ENCODE data around the gene TRIO. TPM values are rescaled to one million over a fixed set of nuclear protein-coding genes. Genes with fewer than 3 reads are reported as not detected.

Gene TRIO
- total RNA-seq, 1 experiment from 2014 or later: 150 TPM

DNA sequence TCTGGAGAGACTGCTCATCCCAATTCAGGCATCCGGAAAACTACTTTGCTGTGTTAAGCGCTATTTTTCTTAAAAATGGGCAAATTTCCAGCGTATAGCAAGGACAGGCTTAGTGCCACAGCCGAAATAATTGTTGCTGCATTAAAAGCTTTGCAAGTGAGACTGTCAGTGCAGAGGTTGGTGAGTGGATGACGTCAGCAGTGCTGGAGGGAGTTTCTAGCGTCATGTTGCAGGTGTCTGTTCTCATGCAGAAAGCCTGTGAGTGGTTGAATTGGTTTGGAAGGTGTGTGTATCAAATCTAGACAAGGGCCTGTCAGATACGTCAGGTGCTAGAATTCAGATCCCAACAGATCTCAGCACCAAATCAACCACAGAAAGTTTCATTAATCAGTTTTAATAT lies 204.4 kb downstream of the TRIO start:
- no peak for DNase-seq (ENCODE audit: low read depth, low spot score)
- in situ Hi-C loops (cut with HindIII; ENCODE audit: low pct_unique_long_range_greater_than_20kb, low sequenced_read_pairs): no loop called here

DNA sequence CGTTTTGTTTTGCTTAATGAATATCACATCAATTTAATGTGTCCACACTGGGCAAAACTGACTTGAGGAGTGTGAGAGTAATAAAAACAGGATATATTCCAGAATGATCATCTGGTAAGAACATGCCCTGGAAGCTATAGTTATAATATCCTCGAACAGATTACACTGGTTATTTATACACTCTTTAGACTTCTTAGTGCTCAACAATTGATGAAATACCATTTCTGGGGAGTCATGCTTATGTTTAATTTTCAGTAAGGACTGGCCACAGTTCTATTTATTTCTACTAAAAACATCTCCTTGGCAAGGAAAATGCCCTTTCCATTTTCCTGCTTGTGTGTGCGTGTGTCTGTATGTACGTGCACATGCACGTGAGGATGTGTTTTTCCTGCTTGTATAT lies 205.0 kb downstream of the TRIO start:
- DNase-seq (ENCODE audit: low read depth, low spot score): no peak
- in situ Hi-C loops (cut with HindIII; ENCODE audit: low pct_unique_long_range_greater_than_20kb, low sequenced_read_pairs): no loop called here

DNA sequence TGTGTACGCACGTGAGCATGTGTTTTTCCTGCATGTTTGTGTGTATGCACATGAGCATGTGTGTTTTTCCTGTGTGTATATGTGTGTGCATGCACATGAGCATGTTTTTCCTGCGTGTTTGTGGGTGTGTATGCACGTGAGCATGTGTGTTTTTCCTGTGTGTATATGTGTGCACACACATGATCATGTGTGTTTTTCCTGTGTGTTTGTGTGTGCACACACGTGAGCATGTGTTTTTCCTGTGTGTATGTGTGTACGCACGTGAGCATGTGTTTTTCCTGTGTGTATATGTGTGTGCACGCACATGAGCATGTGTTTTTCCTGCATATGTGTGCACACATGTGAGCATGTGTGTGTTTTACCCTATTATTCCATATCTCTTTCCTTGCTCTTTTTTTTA lies 205.9 kb downstream of the TRIO start:
- in situ Hi-C loops (cut with HindIII; ENCODE audit: low pct_unique_long_range_greater_than_20kb, low sequenced_read_pairs): no loop called here
- DNase-seq (ENCODE audit: low read depth, low spot score): no peak

DNA sequence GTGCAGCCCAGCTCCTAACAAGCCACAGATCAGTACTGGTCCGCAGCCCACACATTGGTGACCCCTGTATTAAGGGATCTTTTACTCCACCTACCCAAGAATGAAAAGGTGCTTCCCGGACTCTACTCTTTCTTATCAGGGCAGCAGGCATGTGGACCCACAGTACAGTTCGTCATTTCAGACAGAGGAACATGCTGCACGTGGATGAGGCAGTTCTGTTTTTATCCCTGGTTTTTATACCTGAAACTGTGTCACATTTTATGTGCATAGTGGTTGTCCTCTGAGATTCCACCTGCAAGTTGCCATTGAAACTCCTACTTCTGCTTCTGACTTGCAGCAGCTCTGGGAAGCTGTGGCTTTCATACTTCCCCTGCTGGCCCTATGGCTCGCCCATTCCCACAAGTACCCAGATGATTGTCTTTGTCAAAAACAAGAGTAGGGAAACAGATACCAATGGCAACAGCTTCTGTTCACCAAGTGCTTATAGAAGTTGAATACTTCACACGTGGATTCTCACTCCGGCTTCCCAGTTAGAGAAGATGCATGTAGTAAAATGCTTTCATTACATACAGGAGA lies 208.0 kb downstream of the TRIO start:
- in situ Hi-C loops (cut with HindIII; ENCODE audit: low pct_unique_long_range_greater_than_20kb, low sequenced_read_pairs): loop anchor here (25.0 kb wide), 1 partner anchor 286 kb away; no protein-coding TSS in a partner anchor
- no peak for DNase-seq (ENCODE audit: low read depth, low spot score)

DNA sequence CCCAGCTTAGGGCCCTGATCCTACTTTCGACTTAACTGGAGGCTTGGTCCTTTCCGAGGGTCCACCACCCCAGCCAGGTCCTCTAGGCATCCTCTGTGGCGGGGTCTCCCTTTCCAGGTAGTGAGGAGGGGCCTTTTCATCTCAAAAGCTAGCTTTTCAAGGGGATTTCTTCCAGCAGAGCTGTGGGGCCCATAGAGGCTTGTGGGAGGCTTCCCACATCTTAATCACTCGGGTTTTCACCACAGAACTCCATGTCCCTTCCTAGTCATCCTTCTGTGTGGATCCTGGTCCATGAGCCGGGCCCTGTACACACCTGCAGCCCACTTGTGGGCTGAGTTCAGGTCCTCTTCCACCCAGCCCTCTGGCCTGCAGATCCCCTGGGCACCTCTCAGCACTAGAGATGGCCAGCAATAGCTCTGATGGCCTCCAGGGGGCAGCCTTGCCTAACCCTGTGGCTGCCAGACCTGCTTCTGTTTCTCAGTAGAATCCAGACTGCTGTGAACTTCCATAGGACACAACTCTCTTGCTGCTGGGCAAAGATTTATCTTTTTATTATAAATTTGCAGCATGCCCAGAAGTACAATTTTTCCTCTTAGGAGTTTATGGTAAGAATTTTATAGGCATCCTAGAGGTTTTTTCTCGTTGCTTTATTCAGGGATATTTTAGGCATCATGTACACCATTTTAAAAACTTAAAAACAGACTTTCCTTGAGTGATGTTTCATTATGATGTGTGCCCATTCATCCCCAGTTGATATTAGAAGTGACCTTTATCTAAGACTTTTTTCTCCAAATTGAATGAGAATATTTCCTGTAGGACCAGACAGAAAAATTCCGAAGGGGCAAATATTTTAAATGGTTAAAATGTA lies 208.9 kb downstream of the TRIO start:
- in situ Hi-C loops (cut with HindIII; ENCODE audit: low pct_unique_long_range_greater_than_20kb, low sequenced_read_pairs): loop anchor here (25.0 kb wide), 1 partner anchor 285 kb away; no protein-coding TSS in a partner anchor
- peak; percentile 86 for DNase-seq (ENCODE audit: low read depth, low spot score)

DNA sequence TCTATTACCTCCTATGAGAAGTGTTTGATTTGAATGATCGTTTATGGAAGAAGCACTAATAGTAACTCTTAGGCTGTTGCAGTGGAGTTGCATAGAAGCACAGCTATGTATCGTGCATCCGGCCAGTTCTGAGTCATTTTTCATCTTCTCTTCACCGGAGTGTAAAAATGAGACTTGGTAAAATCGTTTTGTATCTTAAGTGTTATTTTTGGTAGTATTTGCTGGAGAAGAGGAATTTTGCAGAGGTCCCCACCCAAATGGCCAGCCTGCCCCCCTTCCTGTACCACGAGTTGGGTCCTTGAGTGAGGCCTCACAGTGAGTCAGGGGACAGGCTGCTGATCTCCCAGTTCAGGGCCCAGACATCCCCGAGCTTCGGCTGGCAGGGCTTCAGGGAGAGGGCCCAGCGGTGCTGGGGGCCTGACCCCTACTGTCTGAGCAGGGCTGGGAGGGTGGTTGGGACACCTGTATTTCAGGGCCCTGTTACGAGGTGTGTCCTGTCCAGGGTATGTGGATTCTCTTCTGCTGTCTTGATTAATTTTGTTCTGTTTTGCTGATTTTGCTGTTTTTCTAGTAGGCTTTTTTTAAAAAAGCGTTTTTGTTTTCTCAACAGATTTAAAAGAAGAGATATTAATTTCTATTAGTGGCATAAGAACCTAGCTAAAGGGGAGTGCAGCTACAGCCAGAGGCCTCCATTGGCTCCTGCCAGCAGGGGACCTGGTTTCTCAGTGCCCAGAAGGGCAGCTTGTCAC lies 210.8 kb downstream of the TRIO start:
- in situ Hi-C loops (cut with HindIII; ENCODE audit: low pct_unique_long_range_greater_than_20kb, low sequenced_read_pairs): loop anchor here (25.0 kb wide), 1 partner anchor 283 kb away; no protein-coding TSS in a partner anchor
- DNase-seq (ENCODE audit: low read depth, low spot score): no peak

DNA sequence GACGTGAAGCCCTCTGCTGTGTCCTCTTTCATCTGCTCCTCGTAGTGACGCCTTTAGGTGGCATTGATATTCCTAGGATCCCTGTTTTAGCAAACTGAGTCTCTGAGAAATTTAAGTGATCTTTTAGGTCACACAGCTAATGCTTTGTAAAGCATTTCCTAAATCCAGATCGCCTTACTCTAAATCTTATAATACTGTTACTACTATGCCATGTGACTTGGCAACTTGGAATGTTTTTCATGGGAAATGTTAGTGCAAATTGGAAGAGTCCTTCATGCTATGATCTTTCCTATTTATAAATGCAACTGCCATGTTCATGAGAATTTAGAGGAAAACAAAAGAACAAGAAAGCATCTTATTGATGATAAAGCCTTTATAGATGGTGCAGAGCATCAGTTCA lies 212.2 kb downstream of the TRIO start:
- no peak for DNase-seq (ENCODE audit: low read depth, low spot score)
- in situ Hi-C loops (cut with HindIII; ENCODE audit: low pct_unique_long_range_greater_than_20kb, low sequenced_read_pairs): loop anchor here (25.0 kb wide), 1 partner anchor 282 kb away; no protein-coding TSS in a partner anchor

DNA sequence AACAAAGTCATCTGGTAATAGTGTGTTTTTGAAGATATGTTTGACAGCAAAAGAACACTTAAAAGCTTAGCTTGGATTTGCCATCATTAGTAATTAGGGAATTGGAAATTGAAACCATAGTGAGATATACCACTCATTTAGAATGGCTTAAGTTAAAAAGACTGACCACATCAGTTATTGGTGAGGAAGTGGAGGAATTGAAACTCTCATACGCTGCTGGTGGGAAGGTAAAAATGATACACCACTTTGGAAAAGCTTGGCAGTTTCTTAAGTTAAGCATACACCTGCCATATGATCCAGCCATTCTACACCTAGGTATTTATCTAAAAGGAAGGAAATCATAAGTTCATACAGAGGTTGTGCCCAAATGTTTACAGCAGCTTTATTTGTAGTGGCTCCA lies 213.2 kb downstream of the TRIO start:
- no peak for DNase-seq (ENCODE audit: low read depth, low spot score)
- in situ Hi-C loops (cut with HindIII; ENCODE audit: low pct_unique_long_range_greater_than_20kb, low sequenced_read_pairs): loop anchor here (25.0 kb wide), 1 partner anchor 281 kb away; no protein-coding TSS in a partner anchor

DNA sequence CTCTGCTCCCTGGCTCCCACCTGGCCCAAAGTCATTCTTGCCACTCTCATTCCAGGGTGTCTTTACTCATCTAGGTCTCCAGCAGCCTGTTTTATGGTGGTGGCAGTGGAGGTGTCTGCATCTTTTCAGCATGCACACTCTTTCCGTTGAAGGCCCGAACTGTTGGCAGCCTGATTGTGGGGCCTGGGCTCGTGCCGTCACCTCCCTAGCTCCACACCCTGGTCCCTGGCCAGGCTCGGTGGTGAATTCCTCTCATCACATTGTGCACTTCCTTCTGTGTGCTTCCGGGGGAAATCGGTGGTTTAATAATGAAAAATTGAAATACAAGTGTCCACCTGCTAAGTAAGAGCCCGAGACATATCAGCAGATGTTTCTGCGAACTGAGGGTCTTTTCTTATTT lies 214.3 kb downstream of the TRIO start:
- in situ Hi-C loops (cut with HindIII; ENCODE audit: low pct_unique_long_range_greater_than_20kb, low sequenced_read_pairs): loop anchor here (25.0 kb wide), 1 partner anchor 280 kb away; no protein-coding TSS in a partner anchor
- DNase-seq (ENCODE audit: low read depth, low spot score): no peak

DNA sequence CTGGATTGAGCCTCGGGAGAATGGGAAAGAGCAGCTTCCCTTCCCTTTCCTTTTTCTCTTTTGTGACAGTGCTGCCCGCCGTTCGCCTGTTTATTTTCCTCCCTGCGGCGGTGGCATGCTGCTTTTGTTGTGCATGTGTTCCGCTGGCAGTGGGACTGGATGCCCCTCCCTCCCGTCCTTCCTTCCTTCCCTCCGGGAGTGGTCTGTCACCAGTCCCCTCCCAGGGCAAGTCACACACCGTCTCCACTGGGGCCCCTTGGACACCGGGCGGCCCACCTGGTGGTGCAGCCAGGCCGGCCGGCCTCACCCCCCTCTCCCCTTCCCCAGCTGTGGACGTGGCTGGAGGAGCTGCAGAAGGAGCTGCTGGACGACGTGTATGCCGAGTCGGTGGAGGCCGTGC lies 214.7 kb downstream of the TRIO start:
- DNase-seq (ENCODE audit: low read depth, low spot score): no peak
- in situ Hi-C loops (cut with HindIII; ENCODE audit: low pct_unique_long_range_greater_than_20kb, low sequenced_read_pairs): loop anchor here (25.0 kb wide), 1 partner anchor 279 kb away; no protein-coding TSS in a partner anchor

DNA sequence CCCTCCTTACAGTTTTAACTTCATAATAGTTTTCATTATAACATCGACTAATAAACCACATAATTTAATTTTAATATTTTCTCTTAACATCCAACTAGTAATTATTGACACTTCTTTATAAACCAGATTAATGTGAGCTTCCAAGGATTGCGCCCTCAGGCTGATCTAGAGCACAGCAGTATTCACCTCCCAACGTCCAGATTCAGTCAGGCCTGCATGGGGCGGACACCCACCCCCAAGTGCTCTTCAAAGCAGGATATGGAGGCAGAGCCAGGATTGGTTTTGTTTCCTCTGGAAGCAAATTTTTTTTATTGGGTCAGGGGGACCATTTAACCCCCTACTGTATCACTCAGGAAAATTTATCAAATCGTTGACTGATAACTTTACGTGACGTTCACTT lies 215.4 kb downstream of the TRIO start:
- in situ Hi-C loops (cut with HindIII; ENCODE audit: low pct_unique_long_range_greater_than_20kb, low sequenced_read_pairs): loop anchor here (25.0 kb wide), 1 partner anchor 279 kb away; no protein-coding TSS in a partner anchor
- no peak for DNase-seq (ENCODE audit: low read depth, low spot score)

DNA sequence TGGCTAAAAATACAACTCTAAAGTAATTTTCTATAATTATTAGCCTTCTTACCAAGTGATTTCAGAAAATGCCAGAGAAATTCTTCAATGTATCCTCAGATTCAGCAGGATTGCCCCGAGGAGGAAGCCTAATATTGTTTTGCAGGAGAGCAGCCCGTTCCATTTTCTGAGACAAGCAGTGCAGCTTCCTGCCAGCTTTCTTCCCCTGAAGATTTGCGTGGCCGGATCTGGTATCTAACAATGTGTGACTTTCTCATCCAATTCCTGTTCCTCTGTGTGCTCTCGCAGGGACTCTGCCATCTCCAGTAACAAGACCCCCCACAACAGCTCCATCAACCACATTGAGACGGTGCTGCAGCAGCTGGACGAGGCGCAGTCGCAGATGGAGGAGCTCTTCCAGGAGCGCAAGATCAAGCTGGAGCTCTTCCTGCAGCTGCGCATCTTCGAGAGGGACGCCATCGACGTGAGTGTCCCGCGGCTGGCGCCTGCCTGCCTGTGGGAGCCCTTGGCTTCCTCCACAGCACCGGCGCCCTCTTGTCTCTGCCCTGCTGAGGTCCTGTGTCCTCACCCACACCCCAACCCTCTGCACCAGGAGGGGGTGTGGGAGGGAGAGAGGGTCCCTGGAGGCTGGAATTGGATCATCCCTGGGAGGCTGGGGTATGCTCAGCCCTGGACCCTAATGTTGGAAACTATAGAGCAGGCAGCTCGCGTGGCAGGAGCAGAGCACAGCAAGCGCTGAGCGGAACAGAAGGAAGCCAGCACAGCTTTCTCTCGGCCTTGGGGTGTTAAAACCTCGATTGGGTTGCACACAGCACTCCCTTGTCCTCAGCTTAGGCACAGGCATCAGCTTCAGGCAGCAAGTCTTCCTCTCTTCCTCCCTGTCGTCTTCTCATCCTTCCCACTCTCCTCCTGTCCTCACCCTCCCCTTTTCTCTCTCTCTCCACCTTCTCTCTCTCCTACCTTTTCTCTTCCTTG lies 216.2 kb downstream of the TRIO start:
- in situ Hi-C loops (cut with HindIII; ENCODE audit: low pct_unique_long_range_greater_than_20kb, low sequenced_read_pairs): loop anchor here (25.0 kb wide), 1 partner anchor 278 kb away; no protein-coding TSS in a partner anchor
- DNase-seq (ENCODE audit: low read depth, low spot score): no peak

DNA sequence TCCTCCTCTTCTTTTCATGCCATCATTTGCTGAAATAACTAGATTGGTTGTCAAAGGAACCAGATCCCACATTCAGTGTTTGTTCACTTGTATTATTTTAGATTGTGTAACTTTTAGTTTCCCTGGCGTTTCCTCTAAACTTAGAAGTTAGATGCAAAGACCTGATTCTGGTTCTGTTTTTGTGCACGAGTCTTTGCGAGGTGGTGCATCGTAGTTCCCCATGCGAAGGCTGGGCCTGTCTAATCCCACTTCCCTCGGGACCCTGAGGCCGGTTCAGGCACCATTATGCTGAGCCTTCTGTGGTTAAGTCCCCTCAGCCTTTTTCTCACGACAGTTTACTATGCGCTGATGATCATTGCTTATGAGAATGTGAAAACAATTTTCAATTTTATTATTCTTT lies 219.3 kb downstream of the TRIO start:
- DNase-seq (ENCODE audit: low read depth, low spot score): no peak
- in situ Hi-C loops (cut with HindIII; ENCODE audit: low pct_unique_long_range_greater_than_20kb, low sequenced_read_pairs): loop anchor here (25.0 kb wide), 1 partner anchor 275 kb away; no protein-coding TSS in a partner anchor

DNA sequence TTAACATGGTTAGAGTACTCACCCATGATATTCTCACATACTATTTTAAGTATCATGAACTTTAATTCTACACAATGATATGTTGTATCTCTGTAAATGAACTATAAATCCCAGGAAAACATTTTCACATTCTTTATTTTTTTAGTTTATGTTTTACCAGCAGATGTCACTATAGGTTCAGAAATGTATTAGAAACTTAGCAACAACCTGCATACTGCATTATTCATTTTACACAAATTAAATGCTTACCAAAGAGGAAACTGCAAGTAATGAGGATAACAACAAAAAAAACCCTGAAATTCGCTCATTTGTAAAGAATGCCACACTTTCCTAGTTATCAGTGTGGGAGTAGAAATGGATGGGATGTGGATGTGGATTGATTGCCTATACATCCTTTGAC lies 221.0 kb downstream of the TRIO start:
- peak; percentile 42 for DNase-seq (ENCODE audit: low read depth, low spot score)
- in situ Hi-C loops (cut with HindIII; ENCODE audit: low pct_unique_long_range_greater_than_20kb, low sequenced_read_pairs): loop anchor here (25.0 kb wide), 1 partner anchor 273 kb away; no protein-coding TSS in a partner anchor

DNA sequence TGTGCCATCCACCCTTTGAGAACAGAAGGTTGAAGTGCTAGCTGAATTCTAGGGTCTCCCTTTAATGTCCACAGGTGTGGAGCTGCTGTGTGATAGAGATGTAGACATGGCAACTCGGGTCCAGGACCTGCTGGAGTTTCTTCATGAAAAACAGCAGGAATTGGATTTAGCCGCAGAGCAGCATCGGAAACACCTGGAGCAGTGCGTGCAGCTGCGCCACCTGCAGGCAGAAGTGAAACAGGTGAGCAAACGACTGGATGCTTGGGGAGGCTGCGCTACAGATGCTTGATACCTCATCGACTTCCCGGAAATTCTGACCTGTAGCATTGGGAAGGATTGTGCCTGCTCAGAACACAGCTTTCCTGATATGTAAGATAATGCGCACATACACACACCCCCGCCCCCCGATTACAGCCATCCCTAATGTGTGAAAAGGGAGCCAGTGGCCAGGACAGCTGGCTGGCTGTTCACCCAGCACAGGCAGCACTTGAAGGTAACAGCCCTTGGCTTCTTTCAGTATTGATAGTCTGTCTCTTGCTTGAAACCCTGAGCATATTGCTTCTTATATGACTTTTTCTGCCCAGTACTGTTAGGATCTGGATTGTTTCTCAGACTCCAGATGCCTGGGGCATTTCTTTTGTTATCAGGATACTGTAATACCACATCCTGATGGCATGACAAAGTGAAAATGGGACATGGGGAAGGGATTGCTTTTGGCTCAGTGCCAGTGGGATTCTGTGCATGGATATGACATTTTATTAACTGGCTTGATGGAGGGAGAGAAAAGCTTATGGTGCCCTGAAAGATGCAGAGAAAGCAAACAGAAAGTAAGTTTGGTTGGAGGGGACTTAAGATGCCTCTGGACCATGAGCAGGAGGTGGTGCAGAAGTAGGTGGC lies 221.7 kb downstream of the TRIO start:
- in situ Hi-C loops (cut with HindIII; ENCODE audit: low pct_unique_long_range_greater_than_20kb, low sequenced_read_pairs): loop anchor here (25.0 kb wide), 1 partner anchor 272 kb away; no protein-coding TSS in a partner anchor
- peak; percentile 40 for DNase-seq (ENCODE audit: low read depth, low spot score)
